IMR-90 (cell line): ENCODE measurements around the gene SDK1. TPM values are rescaled to one million over a fixed set of nuclear protein-coding genes. Genes with fewer than 3 reads are reported as not detected.

ENCODE experiments used
- ATAC-seq: fragments of 200-7000 bp; cut with Tn5 transposase; 2 replicates; pipeline ENCODE4 v1.9.1; 2020; ENCODE audit warnings: low read depth, mild to moderate bottlenecking, moderate library complexity
- BruUV-seq: library from RNA; stranded (reverse); fragments of 400-500 nt; replicated peaks from 2 replicates; lab custom pipeline; 2021; lab: Mats Ljungman, UMichigan
- CTCF ChIA-PET: fragments of 300-600 bp; formaldehyde crosslinking; extraction: SDS; loops from one replicate; lab custom pipeline; 2021; ENCODE audit warnings: antibody characterized with exemption; lab: Yijun Ruan, JAX
- POLR2A ChIA-PET: fragments of 300-600 bp; sonication (Branson Sonifier 250); formaldehyde crosslinking; loops from one replicate; lab custom pipeline; 2022; ENCODE audit warnings: antibody characterized with exemption; ENCODE audit not compliant: unreplicated experiment; lab: Charles Lee
- DNase-seq: peaks from one replicate; pipeline ENCODE4 v3.0.0; 2013
- H2AFZ ChIP-seq: replicated peaks from 2 replicates; pipeline ENCODE3; 2013; ENCODE audit warnings: low read length, mild to moderate bottlenecking; ENCODE audit not compliant: poor library complexity
- H2AK5ac ChIP-seq: 2 replicates; pipeline ENCODE4 v1.6.1; 2013; ENCODE audit warnings: low read depth, low read length, inconsistent platforms
- H2AK9ac ChIP-seq: replicated peaks from 2 replicates; pipeline ENCODE3; 2013; ENCODE audit warnings: mild to moderate bottlenecking, low read depth, low read length, moderate library complexity; ENCODE audit not compliant: poor library complexity
- H2BK120ac ChIP-seq: 2 replicates; pipeline ENCODE4 v1.6.1; 2013; ENCODE audit warnings: low read depth, low read length, inconsistent platforms
- H2BK15ac ChIP-seq: 3 replicates; pipeline ENCODE4 v1.6.1; 2013; ENCODE audit warnings: low read depth, low read length, inconsistent platforms
- H2BK20ac ChIP-seq: 2 replicates; pipeline ENCODE4 v1.6.1; 2013; ENCODE audit warnings: low read depth, mild to moderate bottlenecking, inconsistent platforms, low read length, moderate library complexity
- H2BK5ac ChIP-seq: 2 replicates; pipeline ENCODE4 v1.6.1; 2013; ENCODE audit warnings: mild to moderate bottlenecking, low read depth, low read length, inconsistent platforms; ENCODE audit not compliant: poor library complexity, severe bottlenecking
- H3K14ac ChIP-seq: replicated peaks from 2 replicates; pipeline ENCODE4 v1.6.1; 2013; ENCODE audit warnings: low read depth, low read length, inconsistent platforms
- H3K18ac ChIP-seq: 2 replicates; pipeline ENCODE4 v1.6.1; 2013; ENCODE audit warnings: low read depth, low read length, control low read depth
- H3K23ac ChIP-seq: 2 replicates; pipeline ENCODE4 v1.6.1; 2013; ENCODE audit warnings: low read depth, low read length, inconsistent platforms
- H3K27ac ChIP-seq: 2 replicates; pipeline ENCODE4 v1.5.1; 2013; ENCODE audit warnings: mild to moderate bottlenecking, control low read depth, low read length; ENCODE audit not compliant: insufficient read depth
- H3K27me3 ChIP-seq: 2 replicates; pipeline ENCODE4 v1.6.1; 2013; ENCODE audit warnings: low read length; ENCODE audit not compliant: control insufficient read depth, insufficient read depth
- H3K36me3 ChIP-seq: 2 replicates; pipeline ENCODE4 v1.6.1; 2013; ENCODE audit warnings: low read length, mixed read lengths; ENCODE audit not compliant: control insufficient read depth, insufficient read depth
- H3K4ac ChIP-seq: 2 replicates; pipeline ENCODE4 v1.6.1; 2013; ENCODE audit warnings: low read depth, low read length, inconsistent platforms
- H3K4me1 ChIP-seq: 2 replicates; pipeline ENCODE4 v1.6.1; 2013; ENCODE audit warnings: low read length, mixed read lengths; ENCODE audit not compliant: control insufficient read depth, insufficient read depth
- H3K4me2 ChIP-seq: 2 replicates; pipeline ENCODE4 v1.6.1; 2013; ENCODE audit warnings: low read depth, mild to moderate bottlenecking, control low read depth, low read length, moderate library complexity
- H3K4me3 ChIP-seq: 2 replicates; pipeline ENCODE4 v1.5.1; 2013; ENCODE audit warnings: low read depth, mild to moderate bottlenecking, control low read depth, low read length, moderate library complexity; ENCODE audit not compliant: insufficient read depth
- H3K56ac ChIP-seq: 2 replicates; pipeline ENCODE4 v1.6.1; 2013; ENCODE audit warnings: low read length, inconsistent platforms; ENCODE audit not compliant: insufficient read depth; ENCODE audit errors: extremely low read depth
- H3K79me1 ChIP-seq, 2 experiments: 2 replicates each; pipeline ENCODE4 v1.6.1; 2013; ENCODE audit warnings: low read length in 2 of 2, inconsistent platforms in 1 of 2, low read depth in 1 of 2
- H3K9ac ChIP-seq: 2 replicates; pipeline ENCODE4 v1.6.1; 2013; ENCODE audit warnings: low read depth, low read length, control low read depth
- H3K9me1 ChIP-seq: 2 replicates; pipeline ENCODE4 v1.6.1; 2013; ENCODE audit warnings: low read length, inconsistent platforms; ENCODE audit not compliant: insufficient read depth
- H3K9me3 ChIP-seq: 2 replicates; pipeline ENCODE4 v1.6.1; 2013; ENCODE audit warnings: low read length; ENCODE audit not compliant: control insufficient read depth, insufficient read depth
- H4K20me1 ChIP-seq: 2 replicates; pipeline ENCODE4 v1.6.1; 2013; ENCODE audit warnings: low read length, inconsistent platforms; ENCODE audit not compliant: insufficient read depth
- H4K5ac ChIP-seq: 2 replicates; pipeline ENCODE4 v1.6.1; 2013; ENCODE audit warnings: mild to moderate bottlenecking, low read depth, low read length, control low read depth
- H4K8ac ChIP-seq, 2 experiments: 2 replicates each; pipeline ENCODE4 v1.6.1; 2013; ENCODE audit warnings: low read depth in 2 of 2, low read length in 2 of 2, control low read depth in 1 of 2, inconsistent platforms in 1 of 2
- H4K91ac ChIP-seq: 2 replicates; pipeline ENCODE4 v1.6.1; 2013; ENCODE audit warnings: low read depth, low read length, inconsistent platforms; ENCODE audit not compliant: insufficient read depth
- BHLHE40 ChIP-seq: fragments of 150-350 bp; IDR thresholded peaks from 2 replicates; pipeline ENCODE4 v1.6.1; 2016; ENCODE audit warnings: mild to moderate bottlenecking, low read depth, low read length
- CEBPB ChIP-seq: IDR thresholded peaks from 2 replicates; pipeline ENCODE4 v1.6.1; 2012; ENCODE audit warnings: low read depth, low read length, improper control_type of control experiment
- CTCF ChIP-seq: conservative IDR thresholded peaks from 2 replicates; pipeline ENCODE4 v1.5.1; 2012; ENCODE audit warnings: mild to moderate bottlenecking, low read depth, low read length, improper control_type of control experiment
- ELK1 ChIP-seq: fragments of 150-350 bp; IDR thresholded peaks from 2 replicates; pipeline ENCODE4 v1.6.1; 2016; ENCODE audit warnings: low read depth, mild to moderate bottlenecking, low read length, moderate library complexity, borderline replicate concordance
- FOS ChIP-seq: fragments of 150-350 bp; IDR thresholded peaks from 2 replicates; pipeline ENCODE4 v1.6.1; 2016; ENCODE audit warnings: low read depth, low read length
- MXI1 ChIP-seq: IDR thresholded peaks from 2 replicates; pipeline ENCODE4 v1.6.1; 2012; ENCODE audit warnings: low read depth, mild to moderate bottlenecking, low read length, moderate library complexity, borderline replicate concordance
- RAD21 ChIP-seq: IDR thresholded peaks from 2 replicates; pipeline ENCODE4 v1.6.1; 2012; ENCODE audit warnings: low read length, improper control_type of control experiment
- RFX5 ChIP-seq: IDR thresholded peaks from 2 replicates; pipeline ENCODE4 v1.8.0; 2012; ENCODE audit warnings: low read depth, mild to moderate bottlenecking, low read length, moderate library complexity
- USF2 ChIP-seq: fragments of 150-350 bp; IDR thresholded peaks from 2 replicates; pipeline ENCODE4 v1.6.1; 2017; ENCODE audit warnings: mild to moderate bottlenecking, antibody characterized with exemption, low read length, low read depth
- WGBS, 2 experiments: methylation state at CpG; one replicate each; pipeline versions ENCODE4 v1.1.5 to v1.1.7; 2013; ENCODE audit warnings: missing lambda C conversion rate in 2 of 2; ENCODE audit not compliant: insufficient read length in 1 of 2; ENCODE audit errors: extremely low coverage in 2 of 2; 5-methylcytosine and 5-hydroxymethylcytosine counted together
- dilution Hi-C: fragments of 300-500 bp; cut with HindIII; formaldehyde crosslinking; loops from one replicate; pipeline ENCODE4 v1.14.3; 2018; ENCODE audit warnings: low sequenced_read_pairs; ENCODE audit not compliant: unreplicated experiment
- in situ Hi-C: fragments of 300-500 bp; cut with MboI; formaldehyde crosslinking; loops from 3 replicates; pipeline ENCODE4 v1.14.3; 2019; ENCODE audit warnings: low sequenced_read_pairs, inconsistent platforms, mixed read lengths
- intact Hi-C: fragments of 100-400 bp; cut with micrococcal nuclease; formaldehyde crosslinking; loops from 2 replicates; pipeline ENCODE4 v1.10.0; 2022
- polyA plus RNA-seq, 3 experiments: library from polyadenylated mRNA; depleted of rRNA; stranded (reverse); fragments of >200 nt; gene quantifications; 2 replicates each; pipeline ENCODE4 v1.2.3, GENCODE V29; 2012; ENCODE audit warnings: low replicate concordance in 1 of 3
- total RNA-seq: library from RNA; depleted of rRNA; stranded (reverse); fragments of >200 nt; gene quantifications from 2 replicates; pipeline ENCODE4 v1.2.3, GENCODE V29; 2012

SDK1 gene
- total and polyA plus RNA-seq, 2 of the 4 experiments (the other 2 are of a cell fraction), result 1.5 to 1.6 TPM

GRCh38 chr7:4074407-4074806 lies 773.4 kb downstream of the SDK1 start:
- H3K36me3 ChIP-seq, result no peaks in the 10 kb centered on the region
- no peak overlapping the region for H2AK5ac ChIP-seq
- ChIA-PET CTCF (no interaction called here), POLR2A (no interaction called here)
- H3K4me3 ChIP-seq, result no peak overlapping the region
- H3K4ac ChIP-seq, result no peak overlapping the region
- H3K14ac ChIP-seq, result no peak overlapping the region
- no peak overlapping the region for H2AFZ ChIP-seq
- H3K9me3 ChIP-seq, result peaks cover 11% of the 10 kb centered on the region
- H4K91ac ChIP-seq, result no peak overlapping the region
- H3K27ac ChIP-seq, result no peak overlapping the region
- H3K56ac ChIP-seq, result no peak overlapping the region
- no peak overlapping the region for H3K23ac ChIP-seq
- no peaks in the 10 kb centered on the region for H3K79me1 ChIP-seq
- H2BK120ac ChIP-seq, result no peak overlapping the region
- no peak for TF ChIP-seq CEBPB
- no peak for TF ChIP-seq BHLHE40
- no peak for TF ChIP-seq RAD21
- TF ChIP-seq MXI1, result no peak
- no peak for TF ChIP-seq FOS
- TF ChIP-seq CTCF, result no peak
- TF ChIP-seq ELK1, result no peak
- TF ChIP-seq RFX5, result no peak
- TF ChIP-seq USF2, result no peak
- no peak for DNase-seq
- H3K27me3 ChIP-seq, result no peaks in the 10 kb centered on the region
- no peak overlapping the region for H3K4me2 ChIP-seq
- H4K8ac ChIP-seq, result no peak overlapping the region
- intact Hi-C loops (no loop called here), dilution Hi-C loops (no loop called here), in situ Hi-C loops (no loop called here)
- H4K5ac ChIP-seq, result no peak overlapping the region
- H3K9me1 ChIP-seq, result no peaks in the 10 kb centered on the region
- H3K18ac ChIP-seq, result no peak overlapping the region
- no peaks in the 10 kb centered on the region for H4K20me1 ChIP-seq
- 60% methylated on average over 1 of the region's 8 CpGs; no CpG with 5 or more reads in 1 of the 2 experiments for WGBS, 2 experiments
- H2AK9ac ChIP-seq, result no peak overlapping the region
- no TSS peak for BruUV-seq
- no peak overlapping the region for H2BK15ac ChIP-seq
- H2BK20ac ChIP-seq, result no peak overlapping the region
- no peak for ATAC-seq
- no peak overlapping the region for H3K9ac ChIP-seq
- no peaks in the 10 kb centered on the region for H3K4me1 ChIP-seq
- no peak overlapping the region for H2BK5ac ChIP-seq
